Keratinocyte (primary cell): ENCODE measurements around the gene SLC25A12.

Experiments
- CTCF ChIP-seq, 3 experiments: IDR thresholded peaks in 1 of 3; conservative IDR thresholded peaks in 1 of 3; optimal IDR thresholded peaks in 1 of 3; 2 replicates in 2 of 3; 3 replicates in 1 of 3; pipeline versions ENCODE3 to v1.5.1; 2011; ENCODE audit warnings: low read length in 3 of 3, mild to moderate bottlenecking in 3 of 3, moderate library complexity in 2 of 3, control low read depth in 1 of 3, inconsistent platforms in 1 of 3; ENCODE audit not compliant: insufficient read depth in 2 of 3; ENCODE audit errors: extremely low read depth in 1 of 3
- EZH2 ChIP-seq: IDR thresholded peaks from one replicate; pipeline ENCODE4 v1.6.1; 2012; ENCODE audit warnings: inconsistent platforms, mild to moderate bottlenecking, low read length, moderate library complexity

GRCh38 chr2:171832489-171832888 is 61.6 kb downstream of the SLC25A12 start:
- TF ChIP-seq CTCF (optimal IDR thresholded peaks at IDR 0.05 in 1 of 3, IDR thresholded peaks at IDR 0.05 in 1 of 3, conservative IDR thresholded peaks at IDR 0.05 in 1 of 3; ENCODE audit: extremely low read depth in 1 of 3, insufficient read depth in 2 of 3, low read length in 3 of 3) (no peak), EZH2 (no peak)
